ENCODE measurements around the gene AKAP8.
"Not testable (repeated sequence)": the region's sequence is repeated elsewhere in the genome, so short reads cannot be mapped to it uniquely, and the experiment has no call there.

Gene AKAP8

DNA sequence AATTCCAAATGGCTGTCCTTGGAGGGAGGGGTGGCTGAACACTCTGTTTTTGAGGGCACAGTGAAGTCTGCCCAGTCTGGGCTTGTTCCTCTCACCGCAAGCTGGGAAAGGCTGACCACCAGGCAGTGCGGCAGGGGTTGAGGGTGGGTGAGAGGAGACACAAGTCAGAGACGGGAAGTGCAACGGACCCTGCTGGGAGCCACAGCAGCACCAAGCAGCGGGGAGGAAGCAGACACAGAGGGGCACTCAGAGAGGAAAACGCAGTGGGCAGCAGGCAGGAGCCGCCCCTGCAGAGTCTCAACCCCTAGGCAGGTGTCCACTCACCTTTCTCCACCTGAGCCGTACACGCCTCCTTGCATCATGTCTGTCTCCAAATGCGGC is 23.6 kb upstream of the AKAP8 start:
- no peak for FAIRE-seq

DNA sequence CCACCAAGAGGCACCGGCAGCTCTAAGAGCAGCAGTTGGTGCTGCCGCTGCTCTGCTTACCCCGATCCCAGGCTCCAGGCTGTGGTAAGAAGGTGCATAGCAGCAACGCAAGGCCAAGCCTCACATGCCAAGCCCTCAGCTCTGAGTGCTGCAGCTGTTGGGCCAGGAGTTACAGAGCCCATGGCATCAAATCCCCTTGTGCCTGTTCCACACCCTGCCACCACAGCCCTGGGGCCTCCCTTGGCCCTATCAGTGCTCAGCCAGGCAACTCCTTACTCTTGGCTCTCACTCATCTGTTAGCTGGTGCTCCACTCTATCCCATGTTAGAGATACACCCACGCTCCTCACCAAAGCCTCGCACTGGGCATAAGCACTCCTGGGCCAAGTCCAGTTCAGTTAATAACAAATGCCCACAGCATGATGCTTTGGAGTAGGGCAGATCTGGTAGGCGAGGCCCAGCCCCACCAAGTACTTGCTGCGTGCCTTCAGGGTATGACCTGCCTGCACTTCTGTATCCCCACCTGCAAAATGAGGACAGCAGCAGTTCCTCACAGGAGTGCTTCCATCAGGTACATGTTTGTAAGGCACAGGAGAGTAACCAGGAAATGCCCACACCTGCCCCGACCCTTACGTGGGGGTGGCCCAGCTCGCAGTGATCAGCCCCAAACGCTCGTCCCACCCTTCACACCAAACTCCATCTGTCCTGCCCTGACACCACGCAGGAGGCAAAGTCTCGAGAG is 23.0 kb upstream of the AKAP8 start:
- FAIRE-seq, result no peak

DNA sequence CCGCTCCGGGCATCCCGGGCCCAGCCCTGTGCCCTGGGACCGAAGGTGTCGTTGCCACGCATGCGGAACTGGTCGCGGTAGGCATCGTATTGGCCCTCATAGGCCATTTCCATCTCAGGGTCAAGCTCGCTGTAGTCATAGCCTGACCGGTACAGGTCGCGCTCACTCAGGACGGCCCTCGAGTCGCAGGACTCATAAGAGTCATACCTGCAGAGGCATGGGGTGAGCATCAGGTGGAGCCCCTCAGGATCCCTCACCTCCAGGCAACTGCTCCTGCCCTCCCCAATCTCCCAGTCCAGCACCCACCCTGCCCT is 21.8 kb upstream of the AKAP8 start:
- no peak for FAIRE-seq

DNA sequence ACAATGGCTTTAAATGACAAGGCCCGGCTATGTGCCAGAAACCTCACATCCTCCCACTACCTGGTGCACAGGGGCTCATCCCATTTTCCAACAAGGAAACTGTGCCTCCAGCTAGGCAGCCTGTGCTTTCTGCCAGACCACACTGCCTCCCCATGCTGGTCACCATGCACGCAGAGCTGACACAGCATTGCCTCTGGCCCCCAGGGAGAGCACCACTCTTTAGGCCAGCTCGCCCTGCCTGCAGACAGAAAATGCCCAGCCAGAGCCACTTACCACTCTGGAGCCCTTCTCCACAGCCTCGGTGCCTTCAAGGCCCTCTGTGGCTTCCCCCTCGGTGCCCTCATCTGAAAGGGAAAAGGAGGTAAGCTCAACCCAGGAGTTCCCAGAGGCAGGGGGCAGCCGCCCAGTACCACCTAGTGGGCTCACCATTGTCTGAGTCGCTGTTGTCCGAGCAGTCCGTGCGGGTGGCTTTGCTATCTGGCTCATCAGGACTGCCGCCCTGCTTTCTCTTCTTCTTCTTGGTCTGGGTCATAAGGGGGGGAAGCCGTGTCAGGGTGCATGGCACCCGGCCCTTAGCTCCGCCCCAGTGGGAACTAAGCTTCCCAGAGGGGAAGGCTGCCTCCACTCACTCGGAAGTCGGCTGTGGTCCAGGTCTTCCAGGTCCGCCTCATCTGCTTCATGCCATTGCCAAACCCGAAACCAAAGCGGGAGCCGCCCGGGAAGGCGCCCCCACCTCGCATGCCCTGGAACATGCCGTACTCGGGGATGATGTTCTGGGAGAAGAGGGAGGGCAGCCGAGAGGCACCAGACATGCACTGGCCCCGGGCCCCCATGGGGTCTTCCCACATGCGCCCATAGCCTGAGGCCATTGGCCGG is 21.2 kb upstream of the AKAP8 start:
- no peak for FAIRE-seq

DNA sequence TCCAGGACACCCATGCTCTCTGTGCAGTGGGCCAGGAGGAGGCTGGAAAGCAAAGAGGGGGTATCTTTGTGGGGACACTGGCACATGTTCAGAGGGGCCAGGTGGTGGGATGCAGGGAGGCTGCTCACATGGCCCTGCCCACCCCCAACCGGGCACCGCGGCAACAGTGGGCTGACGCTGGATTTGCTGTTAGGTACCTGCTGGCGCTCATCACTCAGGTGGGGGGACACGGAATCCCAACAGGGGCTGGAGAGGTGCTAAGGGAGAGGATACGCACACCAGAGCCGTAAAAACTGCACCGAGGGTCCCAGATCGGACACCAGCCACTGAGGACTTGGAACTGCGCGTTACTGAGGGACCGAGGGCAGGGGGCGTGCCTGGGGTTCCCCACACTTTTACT is 20.0 kb upstream of the AKAP8 start:
- FAIRE-seq, result no peak

DNA sequence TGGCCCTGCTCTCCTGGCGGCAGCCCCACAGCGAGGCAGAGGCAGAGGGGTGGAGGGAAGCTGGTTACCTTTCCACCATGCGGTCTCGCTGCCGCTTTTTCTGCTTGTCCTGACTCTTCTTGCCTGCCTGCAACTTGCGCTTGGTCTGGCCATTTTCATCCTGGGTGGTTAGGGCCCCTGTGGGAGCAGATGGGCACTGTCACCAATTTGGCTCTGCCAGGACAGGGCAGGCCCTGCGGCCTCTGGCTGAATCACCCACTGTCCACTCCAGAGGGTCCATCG is 19.6 kb upstream of the AKAP8 start:
- FAIRE-seq, result no peak

DNA sequence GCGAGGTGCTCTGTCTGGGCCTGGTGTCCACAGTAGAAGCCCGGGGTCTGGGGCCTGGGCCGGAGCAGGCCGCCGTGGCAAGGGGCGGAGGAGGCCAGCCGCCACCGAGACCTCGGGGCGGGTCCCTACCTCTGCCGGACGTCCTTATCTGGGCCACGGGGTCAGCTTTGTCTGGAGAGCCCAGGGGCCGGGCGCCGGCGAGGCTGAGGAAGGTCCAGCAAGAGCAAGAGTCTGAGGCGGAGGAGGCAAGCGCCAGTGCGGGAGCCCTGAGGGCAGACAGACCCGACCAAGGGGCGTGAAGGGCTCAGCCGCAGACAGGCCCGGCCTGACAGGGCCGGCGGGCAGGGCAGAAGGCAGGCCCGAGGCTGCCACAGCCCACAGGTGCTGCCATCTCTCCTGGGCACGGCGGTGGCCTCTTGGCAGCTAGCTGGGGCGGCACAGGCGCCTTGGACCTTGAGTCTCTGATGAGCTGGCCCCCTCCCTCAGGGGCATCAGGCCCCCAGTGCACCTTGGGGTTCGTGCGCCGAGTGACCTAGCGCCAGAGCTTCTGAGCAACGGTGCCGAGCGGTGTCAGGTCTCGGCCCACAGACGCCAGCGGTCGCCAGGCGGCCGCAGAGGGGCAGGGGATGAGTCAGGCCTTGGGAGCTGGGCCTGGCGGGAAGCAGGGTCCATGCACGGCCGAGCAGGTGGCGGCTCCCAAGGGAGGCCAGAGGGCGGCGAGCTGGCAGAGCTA is 19.1 kb upstream of the AKAP8 start:
- FAIRE-seq, result no peak

DNA sequence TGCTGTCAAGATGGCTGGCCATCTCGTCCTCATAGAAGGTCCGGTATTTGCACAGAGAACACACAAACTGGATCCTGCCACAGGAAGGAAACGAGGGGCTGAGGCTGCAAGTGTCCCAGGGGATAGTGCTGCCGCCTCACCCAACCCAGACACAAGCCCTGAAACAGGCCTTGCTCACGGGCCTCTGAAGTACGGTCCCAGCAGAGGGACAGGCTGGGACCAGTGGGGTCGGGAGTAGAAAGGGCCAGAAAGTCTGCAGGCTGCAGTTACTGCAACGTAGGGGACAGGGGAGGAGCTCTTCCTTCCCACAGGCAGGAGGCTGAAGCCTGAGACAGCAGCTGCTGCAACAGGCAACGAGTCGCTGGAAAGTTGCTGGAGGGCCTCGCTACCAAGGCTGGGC is 18.2 kb upstream of the AKAP8 start:
- no peak for FAIRE-seq

DNA sequence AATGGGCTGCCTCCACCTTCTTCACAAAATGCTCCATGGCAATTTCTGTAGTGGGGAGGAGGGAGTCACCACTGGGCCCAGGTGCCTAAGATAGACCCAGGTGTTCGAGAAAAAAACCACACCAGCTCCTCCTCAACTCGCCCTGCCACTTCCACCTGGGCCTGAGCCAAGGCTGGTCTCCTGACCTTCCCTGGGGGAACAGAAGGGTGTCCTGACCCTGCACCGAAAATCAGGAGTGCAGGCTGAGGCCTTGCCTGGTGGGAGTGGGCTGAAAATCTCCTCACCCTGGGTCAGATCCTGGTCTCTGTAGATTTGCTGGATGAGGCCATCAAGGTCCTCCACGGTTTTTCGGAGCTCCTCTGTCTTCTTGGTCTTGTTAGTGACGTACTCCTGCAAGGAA is 17.6 kb upstream of the AKAP8 start:
- no peak for FAIRE-seq

DNA sequence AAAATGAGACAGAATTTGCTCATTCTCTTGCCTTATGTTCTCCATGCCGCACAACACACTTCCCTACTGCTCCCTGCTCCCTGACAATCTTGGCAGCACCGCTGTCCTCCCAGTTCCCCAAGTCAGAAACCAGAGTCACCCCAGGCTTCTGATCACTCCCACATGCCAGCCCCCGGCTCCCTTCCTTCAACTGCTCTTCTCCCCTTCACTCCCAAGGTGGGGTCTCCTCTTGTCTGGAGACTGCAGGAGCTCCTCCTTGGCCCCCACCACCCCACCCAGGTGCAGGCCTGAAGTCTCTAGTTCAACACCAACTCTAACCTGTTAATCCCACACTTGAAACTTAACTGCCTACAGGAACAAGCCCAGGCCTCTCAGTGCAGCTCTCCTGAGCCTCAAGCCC is 16.8 kb upstream of the AKAP8 start:
- FAIRE-seq, result no peak

DNA sequence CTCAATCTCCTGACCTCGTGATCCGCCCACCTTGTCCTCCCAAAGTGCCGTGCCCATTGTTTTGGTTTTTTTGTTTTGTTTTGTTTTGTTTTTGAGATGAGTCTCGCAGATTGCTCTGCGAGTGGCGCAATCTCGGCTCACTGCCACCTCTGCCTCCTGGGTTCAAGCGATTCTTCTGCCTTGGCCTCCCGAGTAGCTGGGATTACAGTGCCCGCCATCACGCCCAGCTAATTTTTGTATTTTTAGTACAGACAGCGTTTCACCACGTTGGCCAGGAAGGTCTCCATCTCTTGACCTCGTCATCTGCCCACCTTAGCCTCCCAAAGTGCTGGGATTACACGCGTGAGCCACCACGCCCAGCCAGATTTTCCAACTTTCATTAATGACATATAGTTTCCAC is 15.7 kb upstream of the AKAP8 start:
- FAIRE-seq, result not testable (repeated sequence)

DNA sequence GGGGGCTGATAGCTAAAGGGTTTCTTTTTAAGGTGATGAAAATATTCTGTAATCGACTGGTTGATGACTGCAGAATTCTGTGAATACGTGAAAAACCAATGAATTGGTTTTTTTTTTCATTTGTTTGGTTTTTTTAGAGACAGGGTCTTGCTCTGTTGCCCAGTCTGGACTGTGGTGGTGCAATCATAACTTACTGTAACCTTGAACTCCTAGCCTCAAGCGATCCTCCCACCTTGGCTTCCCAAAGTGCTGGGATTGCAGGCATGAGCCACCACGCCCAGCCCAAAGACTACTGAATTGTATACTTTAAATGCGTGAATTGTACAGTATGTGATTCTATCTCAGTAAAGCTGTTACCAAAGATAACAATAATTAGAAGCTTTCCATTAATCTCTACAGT is 14.8 kb upstream of the AKAP8 start:
- no peak for FAIRE-seq

DNA sequence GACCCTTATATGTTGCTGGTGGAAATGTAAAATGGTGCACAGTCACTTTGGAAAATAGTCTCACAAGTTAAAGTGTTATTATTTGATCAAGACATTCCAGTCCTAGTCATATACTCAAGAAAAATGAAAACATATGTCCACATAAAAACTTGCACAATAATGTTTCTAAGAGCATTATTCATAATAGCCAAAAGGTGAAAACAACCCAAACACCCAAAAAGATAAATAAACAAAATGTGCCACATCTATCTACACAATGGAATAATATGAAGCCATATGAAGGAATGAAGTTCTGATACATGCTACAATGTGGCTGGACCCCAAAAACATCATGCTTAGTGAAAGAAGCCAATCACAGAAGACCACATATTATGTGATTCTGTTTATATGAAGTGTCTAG is 14.4 kb upstream of the AKAP8 start:
- FAIRE-seq, result no peak

DNA sequence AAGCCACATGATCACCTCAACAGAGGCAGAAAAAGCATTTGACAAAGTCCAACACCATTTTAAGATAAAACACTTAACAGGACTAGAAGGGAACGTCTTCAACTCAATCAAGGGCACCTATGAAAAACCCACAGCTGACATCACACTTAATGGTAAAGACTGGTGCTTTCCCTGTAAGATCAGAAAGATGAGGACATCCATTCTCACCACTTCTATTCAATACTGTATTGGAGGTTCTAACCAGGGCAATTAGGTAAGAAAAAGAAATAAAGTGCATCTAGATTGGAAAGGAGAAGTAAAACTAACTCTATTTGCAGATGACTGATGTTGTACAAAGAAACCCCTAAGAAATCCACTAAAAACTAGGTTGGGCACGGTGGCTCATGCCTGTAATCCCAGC is 11.2 kb upstream of the AKAP8 start:
- no peak for FAIRE-seq

DNA sequence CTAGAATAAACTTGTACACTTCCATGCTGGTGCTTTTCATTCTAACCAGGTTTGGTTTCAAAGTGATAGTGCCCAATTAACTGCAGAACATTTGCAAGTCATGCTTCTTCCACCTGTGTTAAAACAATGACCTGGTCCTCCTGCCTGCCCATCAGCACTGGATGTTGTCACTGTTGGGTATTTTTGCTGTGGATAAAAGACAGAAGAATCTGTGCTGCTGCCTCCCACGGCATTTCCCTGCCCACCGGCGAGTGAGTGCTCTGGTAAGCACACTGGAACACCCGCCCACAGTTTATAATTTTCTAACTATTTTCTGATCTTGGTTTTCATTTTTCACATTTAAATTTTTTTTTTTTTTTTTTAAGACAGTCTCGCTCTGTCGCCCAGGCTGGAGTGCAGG is 2.3 kb upstream of the AKAP8 start:
- FAIRE-seq, result no peak

DNA sequence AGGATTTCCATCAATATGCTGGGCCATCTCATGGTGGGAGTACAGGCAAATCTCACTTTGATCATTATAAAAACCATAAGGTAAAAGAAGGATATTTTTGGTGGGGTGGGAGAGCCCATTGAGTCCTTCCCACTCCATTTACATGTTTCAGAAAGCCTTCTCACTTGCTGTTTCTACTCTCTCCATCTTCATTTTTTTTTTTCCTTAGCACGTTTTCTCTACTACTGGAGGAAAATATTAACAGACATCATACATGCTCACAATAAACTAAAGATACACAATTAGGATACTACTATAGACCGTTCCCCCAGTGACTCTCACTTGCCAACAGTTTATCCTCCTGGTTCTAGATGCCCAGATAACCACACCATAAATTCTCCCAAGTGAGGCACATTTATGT is 1.8 kb upstream of the AKAP8 start:
- FAIRE-seq, result no peak

DNA sequence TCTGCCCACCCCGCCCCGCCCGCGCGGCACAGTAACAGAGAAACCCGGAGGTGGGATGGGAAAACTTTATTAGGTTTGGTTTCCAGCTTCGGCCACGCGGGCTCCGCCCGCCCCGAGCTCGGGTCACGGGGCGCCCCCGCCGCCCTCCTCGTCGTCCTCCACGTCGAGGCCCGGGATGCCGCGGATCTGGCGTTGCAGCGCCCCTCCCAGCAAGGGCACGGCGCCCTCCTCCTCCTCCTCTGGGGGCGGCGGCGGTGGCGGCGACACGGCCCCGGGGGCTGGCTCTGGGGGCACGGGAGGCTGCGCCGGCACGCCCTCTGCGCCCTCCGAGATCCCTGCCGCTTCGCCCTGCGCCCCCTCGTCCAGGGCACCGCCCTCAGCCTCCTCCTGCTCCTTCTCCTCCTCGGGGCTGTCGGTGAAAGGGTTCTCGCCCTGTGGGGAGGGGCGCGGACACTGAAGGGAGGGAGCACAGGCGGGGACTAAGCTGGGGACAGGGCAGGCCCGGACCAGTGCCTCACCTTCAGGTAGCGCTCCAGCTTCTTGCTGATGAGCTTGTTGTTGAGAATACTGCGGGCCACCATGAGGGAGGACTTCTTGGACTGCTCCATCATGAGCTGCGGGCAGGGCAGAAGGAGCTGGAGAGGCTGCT is 536 bp upstream of the AKAP8 start:
- no peak for FAIRE-seq

DNA sequence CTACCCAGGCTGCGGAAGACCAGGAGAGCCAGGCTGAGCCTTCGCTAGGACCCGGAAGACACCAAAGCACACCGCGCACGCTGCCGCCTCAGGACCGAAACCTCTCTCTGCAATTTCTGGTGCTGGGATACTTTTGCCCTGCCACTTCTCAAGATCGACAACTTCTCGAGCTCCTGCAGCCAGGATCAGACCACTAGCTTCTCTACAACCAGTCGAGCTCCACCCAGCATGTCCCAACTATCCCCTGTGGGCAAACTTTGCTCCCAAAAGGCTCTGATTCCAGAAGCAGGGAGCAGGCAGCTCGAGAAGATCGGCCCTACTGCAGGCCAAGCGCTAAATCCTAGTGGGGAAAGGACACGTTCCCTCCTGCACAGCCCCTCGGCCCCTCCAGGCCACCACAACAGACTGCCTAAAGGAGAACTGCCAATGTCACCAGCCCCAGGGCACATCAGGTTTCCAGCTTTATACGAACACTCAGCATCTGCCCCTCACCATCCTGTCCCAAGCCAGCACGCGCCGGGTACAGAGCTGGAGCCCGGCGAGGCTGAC is 979 bp downstream of the AKAP8 start:
- no peak for FAIRE-seq

DNA sequence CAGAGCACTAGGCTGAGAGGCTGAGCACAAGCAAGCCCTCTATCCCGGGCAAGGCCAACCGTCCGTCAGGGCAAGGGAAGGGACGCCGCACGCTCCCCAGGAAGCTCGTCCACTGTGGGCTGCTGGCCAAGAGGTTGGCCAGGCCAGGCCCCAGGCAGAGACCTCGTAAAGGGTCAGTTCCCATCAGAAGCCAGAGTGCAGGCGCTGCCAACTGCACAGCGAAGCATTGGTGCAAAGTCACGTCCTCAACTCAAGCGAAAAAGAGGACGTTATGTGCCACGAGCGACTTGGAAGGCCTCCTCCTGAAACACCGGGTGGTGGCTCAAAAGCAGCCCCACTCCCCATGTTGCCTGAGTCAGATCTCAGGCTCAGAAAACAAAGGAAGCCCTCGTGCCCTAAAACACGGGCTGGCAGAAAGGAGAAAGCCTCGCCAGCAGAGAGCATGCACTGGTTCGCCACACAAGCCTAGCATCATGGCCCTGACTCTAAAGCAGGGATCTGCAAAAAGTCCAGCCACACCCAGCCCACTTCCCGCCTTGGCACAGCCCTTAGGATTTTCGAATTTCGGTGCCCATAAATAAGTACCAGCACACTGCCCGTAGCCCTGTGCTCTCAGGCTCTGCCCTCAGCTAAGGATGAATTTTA is 4.7 kb downstream of the AKAP8 start:
- FAIRE-seq, result no peak

DNA sequence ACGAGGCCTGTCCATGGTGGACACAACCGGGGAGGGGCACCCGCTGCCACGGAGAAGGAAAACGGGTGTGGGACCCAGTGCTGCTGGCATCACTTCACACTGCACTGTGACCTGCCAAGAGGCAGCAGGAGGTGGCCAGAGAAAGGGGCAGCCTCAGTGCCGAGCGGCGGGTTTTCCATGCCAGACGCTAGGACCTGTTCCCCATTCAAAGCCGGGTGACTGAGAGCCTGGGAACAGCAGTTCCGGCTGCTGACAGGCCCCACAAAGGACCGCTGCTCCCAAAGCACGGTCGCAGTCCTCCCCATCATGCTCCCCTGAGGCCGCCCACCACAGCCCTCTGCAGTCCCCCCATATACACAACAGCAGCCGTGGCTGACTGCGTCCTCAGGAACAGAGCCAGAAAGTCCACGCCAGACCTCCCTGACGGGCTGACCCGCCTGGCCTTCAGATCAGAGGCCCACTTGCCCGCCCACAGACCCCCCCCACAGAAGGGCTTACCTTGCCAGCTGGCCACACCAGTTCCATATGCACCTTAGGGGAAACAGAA is 5.4 kb downstream of the AKAP8 start:
- FAIRE-seq, result no peak

DNA sequence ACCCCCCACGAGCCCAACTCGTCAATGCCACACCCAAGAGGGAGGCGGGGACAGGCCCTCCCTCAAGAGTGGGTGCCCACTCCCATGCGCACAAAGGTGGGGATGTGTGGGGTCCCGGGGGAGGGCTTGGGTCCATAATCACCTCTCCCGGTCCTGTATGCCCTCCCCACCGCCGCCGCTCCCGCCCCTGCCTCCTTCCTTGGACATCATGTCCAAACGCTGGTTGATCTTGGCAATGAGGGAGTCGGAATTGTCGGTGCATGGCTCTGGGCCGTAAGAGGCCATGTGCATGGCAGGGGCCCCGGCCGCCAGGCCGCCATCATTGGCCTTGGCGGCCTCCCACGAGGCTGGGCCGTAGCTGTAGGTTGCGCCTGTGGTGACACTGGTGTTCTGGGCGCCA is 5.9 kb downstream of the AKAP8 start:
- no peak for FAIRE-seq

DNA sequence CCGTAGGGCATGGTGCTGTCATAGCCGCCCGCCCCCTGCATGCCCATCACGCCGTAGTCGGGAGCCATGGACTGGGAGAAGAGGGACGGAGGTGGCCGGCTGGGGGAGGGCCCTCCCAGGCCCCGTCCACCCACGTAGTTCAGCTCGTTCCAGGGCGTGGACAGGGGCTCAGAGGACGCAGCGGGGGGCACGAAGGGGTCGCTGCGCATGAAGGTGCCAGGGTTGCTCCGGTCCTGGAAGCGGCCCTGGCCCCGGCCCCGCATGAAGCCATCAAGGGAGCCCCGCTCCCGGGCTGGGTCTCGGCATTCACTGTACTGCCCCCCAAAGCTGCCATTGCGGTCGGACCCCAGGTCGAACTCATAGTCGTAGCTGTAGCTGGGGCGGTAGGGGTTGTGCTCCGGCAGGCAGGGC is 6.7 kb downstream of the AKAP8 start:
- FAIRE-seq, result no peak

DNA sequence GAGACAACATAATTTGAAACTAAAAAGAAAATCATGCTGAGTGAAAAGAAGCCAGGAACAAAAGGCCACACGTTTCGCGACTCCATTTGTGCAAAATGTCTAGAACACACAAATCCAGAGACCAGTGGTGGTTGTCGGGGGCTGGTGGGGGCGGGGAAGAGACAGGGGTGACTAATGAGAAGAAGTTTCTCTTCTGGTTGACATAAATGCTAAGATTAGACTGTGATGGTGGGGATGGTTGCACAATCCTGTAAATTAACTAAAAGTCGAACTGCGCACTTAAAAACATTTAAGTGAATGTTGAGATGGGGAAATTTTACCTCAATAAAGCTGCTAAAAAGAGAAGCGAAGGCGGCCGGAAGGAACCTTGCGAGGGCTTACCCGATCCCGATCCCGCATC is 7.1 kb downstream of the AKAP8 start:
- FAIRE-seq, result no peak
